Cortex of kidney (tissue), 1 donor: ENCODE data around the gene NPR2.

Experiments used
- DNase-seq: peaks from one replicate; lab custom pipeline; 2025; lab: John Stamatoyannopoulos, UW

The NPR2 gene

DNA sequence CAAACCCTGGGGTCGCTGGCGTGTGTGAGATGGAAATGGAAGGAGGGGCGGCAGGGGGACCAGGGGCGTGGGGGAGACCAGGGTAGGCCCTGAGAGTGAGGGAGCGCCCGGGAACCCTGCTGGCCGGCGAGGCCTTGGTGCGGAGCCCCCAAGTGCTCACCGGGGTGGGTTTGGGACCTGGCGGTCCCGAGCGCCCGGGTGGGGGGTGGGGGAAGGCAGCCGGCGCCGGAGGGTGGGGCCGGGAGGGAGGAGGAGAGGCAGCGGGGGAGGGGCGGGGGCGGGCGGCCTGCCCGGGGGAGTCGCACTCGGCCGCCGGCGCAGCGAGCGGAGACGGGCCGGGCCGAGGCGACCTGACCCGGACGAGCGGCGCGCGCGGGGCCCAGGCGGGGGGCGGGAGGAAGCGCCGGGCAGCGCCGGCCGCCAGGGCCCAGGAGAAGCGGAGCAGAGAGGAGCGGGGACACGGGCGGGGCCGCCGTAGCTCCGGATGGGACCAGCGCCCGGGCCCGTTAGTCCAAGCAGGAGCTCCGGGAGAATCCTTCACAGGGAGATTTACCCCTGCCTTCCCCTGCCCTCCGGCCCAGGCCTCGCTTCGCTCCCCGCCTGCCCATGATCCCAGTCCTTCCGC lies at the start of gene NPR2:
NPR2 (plus strand) TSS at position 295 of the 625 bp plus-strand sequence. CDS start 818 bp downstream, outside the sequence.
- no peak for DNase-seq

DNA sequence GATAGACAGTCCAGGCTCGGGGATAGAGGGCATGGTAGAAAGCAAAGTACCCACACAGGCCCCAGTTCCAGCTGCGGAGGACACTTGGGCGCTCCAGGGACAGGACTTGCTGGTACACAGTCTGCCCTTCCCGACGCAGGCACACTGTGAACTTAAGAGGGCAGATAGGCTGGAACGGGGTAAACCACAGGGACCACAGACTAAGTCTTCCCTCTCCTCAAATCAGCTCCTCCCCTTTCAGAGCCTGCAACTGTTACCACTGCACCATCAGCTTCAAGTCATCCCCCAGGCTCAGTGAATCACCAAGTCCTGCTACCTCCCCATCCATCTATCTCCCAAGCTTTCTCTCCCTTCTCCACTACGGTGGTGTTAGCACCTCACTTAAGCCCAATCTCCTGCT lies 49.7 kb upstream of the NPR2 start:
- no peak for DNase-seq

DNA sequence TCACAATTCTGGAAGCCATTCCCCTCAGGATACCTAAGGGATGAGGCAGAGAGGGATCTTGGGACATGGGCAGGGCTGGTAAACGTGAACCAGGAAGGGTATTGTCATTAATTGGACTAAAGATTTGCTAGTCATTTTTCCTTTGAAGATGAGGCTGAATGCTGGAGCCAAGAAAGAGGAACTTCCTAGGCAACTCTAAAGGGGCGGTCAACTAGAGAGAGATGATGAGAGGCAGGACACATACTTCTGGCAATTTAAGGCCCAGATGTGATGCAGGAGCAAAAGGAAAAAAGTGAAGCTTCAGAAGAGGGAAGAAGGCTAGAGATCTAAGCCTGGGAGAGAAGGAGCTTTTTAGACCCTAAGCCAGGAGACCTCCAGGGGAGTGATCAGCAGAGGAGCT lies 47.9 kb upstream of the NPR2 start:
- DNase-seq, result no peak

DNA sequence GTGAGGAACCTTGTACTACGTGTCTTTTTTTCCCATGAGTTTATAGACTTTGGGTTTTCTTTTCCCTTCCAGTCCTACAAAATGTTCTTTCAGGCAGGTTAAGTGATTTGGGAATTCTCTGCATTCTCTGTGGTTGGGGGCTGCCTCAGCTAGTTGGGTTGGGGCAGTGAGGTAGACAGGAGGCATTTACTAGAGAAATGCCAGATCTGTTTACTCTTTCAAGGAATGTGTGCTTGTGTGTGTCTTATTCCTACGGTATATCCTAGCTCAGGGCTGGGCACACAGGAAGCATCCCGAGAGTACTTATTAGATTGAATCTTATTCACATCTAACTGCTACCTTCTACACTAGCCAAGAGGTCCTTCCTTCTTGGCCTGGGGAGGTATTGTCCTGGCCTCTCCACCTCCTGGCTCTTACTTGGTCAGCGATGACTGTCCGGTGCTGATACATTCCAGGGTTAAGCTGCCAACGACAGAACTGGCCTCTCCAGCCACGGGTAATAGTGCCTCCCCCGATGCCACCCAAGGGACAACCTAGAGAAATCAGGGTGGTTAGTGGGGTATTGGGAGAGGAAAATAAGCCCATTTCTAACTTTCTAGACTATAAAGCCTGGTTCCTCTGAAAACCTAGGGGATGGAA lies 47.4 kb upstream of the NPR2 start:
- DNase-seq, result no peak

DNA sequence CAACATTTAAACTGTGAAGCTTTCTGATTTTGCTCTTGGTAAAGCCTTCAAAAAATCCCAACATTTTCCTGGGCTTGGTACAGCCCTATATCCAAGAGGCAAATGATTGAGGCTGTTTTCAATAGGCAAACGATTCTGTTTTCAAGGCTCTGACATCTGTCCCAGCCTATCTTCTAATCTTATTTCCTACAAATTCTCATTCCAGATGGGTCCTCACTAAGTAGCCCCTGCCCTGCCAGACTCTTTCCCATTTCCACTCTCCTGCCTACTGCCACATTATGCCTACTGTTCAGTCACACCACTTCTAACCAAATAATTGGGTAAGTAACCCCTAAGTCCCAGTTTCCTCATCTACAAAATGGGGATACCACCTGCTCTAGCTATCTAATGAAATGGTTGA lies 45.8 kb upstream of the NPR2 start:
- DNase-seq, result no peak

DNA sequence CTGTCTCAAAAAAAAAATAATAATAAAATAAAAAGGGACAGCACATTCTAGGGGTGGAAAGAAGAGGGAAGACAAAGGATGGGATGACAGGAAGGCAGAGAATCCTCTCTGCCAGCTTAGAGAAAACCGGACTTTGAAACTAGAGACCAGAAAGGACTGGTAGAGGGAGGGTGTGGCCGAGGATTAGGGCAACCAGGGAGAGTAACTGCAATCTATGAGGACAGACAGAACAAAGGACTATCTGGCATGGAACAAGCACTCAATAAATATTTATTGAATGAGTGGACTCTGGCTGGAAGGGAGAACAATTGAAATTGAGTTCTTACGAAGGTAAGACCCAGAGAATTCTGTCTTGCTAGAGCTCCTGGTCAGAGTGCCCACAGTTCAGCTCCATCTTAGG lies 44.8 kb upstream of the NPR2 start:
- DNase-seq, result no peak

DNA sequence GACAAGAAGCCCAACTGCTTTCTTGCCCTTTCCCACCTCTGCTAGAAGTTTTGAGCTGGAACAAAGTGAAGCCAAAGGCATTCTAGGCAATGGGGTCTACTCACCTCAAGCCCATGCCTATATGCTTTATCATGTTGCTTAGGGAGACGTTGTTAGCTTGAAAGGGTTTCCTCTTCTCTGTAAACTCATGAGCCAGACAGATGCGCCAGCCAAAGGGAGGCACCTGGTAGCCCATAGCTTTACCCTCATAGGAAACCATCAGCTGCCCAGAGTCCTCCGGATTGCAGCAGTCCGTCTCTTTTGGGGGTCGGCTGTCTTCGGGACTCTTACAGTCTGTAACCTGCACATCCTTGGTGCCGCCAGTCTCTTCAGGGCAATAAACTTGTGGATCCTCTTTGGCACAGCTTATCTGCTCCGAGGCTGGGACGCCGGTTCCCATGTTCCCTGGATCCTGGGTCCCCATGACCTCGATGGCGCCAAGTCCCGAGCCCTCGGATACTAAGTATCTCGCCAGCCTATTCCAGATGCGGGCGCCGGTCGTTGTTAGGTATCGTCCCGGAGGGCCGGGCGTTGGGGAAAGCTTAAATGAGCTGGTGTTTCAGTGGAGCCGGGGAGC lies 43.0 kb upstream of the NPR2 start:
- DNase-seq, result no peak

DNA sequence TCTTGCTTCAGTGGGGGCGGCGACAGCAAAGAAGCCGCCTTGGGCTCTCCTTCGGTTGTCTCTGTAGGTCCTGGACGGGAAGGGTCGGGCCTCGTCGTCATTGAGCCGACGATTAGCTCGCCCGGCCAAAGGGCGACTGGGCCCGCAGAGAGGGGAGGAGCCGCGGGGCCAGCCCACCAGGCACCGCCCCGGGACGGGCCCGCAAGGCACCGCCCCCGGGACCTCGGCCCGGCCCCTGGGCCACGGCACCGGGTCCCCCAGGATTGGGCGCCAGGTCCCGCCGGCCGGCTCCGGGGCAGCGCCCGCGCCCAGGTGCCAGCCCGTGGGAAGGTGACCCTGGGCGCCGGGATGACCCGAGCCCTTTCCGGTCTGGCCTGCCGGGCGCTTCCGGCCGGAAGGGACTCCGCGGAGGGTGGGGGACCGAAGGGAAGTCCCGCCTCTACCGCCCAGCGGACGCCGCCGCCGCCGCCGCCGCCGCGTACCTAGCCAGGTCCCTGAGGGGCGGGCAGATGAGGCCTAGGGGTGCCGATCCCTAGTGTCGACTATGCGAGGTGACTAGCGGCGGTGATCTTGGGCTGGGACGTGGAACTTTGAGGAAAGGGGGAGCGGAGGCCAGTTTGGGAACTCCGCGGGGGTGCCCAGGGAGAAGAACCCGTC lies 42.4 kb upstream of the NPR2 start, which contains the start of the genes GBA2 and RGP1:
GBA2 (minus strand) TSS at position 371 of the 657 bp plus-strand sequence. CDS start 524 bp downstream, outside the sequence.
RGP1 (plus strand) TSS at position 430 of the 657 bp plus-strand sequence. CDS start 469 bp downstream, outside the sequence.
- peak; percentile 62 for DNase-seq

DNA sequence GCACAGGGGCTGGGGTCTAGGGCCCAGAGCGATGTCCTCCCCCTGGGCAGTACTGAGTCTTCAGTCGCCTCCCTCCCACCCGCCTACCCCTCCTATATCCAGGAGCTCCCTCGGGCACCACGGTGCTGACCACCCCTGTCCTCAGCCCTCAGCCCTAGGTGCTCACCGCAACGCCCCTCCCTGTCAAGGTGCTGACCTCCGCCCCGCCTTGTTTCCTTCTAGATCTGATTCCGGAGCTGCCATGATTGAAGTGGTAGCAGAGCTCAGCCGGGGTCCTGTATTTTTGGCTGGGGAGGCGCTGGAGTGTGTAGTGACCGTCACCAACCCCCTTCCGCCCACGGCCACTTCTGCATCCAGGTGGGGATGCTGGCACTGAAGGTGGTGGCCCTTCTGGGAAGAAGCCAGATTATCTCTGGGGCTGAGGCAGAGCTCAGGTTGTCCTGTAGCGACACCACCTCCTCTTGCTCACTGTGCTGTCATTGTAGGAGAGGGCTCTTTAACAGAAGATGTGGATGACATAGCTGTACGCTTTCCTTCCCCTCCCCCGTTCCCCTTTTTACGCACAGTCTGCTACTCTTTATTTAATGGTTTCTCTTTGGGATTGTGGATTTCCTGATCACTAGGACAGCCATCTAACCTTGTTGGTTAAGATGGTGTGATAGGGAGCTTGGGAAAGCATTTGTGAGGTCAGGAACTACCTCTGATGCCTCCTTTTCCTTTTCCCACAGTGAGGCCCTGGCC lies 41.7 kb upstream of the NPR2 start:
- DNase-seq, result no peak

DNA sequence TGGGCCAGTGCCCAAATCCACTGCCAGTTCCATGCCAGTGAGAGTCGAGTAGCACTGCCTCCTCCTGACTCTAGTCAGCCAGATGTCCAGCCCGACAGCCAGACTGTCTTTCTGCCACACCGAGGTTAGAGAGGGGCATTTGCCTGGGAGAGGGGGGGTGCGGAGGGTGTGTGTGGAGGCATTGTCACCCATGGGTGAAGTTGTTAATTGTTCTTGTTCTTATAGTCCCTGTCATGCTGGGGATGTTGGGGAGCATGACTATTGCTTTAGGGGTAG lies 41.2 kb upstream of the NPR2 start:
- no peak for DNase-seq

DNA sequence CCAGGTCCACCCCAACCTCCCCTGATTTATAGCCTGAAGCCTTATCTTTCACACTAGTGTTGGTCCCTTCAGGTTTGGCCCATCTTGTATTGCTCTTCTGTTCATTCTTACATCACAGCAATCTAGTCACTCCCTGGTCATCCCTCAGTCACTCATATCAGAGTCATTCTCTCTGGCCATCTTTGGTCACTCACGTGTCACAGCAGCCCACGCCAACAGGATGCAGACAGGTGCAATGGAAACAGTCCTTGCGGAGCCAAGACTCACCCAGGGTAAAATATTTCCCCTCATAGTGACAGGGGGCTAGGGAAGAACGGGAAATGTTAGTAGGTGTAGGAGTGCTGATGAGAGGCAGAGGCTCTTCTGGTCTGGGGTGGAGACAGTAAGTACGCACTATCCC lies 37.9 kb upstream of the NPR2 start:
- no peak for DNase-seq

DNA sequence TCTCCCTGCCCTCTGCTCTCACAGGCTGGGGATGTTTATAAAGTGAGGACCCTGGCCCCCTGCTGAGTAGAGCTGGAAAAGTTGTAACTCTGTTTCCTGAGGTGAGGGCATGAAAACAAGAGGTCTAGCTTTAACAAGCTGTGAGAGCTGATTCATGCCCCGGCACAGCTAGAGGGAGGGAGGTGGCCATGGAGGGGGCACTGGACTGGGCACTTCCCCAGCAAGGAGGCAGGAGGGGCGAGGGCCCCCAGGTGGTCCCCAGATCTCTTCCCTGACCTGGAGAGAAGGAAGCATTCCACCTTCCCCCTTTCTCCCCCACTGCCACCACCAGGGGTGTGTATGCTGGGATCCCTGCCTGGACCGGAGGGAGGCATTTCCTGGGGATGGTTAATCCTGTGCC lies 37.1 kb upstream of the NPR2 start, which contains the start of gene MSMP:
MSMP (minus strand) TSS at position 13 of the 400 bp plus-strand sequence. CDS start 147 bp downstream, outside the sequence.
- no peak for DNase-seq

DNA sequence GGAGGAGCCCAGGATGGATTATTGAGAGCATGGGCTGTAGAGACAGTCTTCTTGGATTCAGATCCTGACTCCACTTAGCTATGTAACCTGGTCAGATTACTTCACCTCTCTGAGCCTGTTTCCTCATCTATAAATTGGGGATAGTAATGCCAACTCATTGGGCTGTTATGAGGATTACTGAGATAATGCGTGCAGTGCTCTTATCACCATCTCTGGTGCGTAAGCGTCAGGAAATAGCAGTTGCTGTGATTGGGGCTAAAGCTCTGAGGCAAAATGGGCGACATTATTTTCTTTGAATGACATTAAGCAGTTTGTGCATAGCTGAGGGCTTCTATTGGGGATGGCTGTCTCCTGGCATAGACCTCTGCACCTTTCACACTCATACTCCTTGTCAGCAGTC lies 36.3 kb upstream of the NPR2 start:
- no peak for DNase-seq

DNA sequence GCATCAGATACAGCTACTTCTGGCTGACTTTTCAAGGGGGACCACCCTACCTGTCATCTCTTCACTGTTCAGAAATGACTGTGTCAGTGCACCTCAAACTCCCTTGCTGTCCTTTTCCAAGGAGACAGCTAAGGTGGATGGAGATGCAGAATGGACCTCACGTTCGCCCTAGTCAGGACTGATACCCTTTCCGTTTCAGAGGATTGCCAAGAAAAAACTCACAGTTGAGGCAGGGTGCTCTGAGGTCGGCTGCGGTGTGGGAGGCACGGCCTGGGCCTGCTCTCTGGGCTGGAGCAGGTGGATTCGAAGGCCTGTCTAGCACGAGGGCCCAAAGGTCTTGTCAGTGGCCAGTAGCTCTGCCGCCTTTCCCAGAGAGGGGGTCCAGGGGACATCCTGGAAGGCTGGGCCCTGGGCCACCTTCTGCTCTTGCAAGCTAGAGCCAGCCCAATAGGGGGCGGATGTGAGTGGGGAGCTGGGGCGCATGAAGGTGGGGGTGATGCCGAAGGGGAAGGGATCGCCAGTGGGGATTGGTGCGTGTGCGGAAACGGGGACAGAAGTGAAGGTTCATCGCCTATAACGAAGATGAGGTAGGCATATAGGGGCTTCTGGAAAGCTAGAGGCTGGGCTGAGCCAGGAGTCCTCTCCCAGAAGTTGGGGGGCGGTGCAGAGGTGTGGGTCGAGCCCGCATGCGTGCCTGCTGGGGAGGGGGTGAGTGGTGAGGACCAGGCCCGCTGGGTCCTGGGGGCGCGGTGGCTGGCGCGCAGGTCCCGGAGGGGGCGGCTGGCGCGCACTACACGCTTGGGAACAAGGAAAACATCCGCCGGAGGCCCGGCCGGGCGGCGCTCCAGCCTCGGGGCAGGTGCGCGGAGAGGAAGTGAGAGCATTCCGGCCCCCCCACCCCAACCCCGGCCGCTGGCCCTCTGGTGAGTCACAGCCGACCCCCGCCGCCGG lies 34.8 kb upstream of the NPR2 start:
- no peak for DNase-seq

DNA sequence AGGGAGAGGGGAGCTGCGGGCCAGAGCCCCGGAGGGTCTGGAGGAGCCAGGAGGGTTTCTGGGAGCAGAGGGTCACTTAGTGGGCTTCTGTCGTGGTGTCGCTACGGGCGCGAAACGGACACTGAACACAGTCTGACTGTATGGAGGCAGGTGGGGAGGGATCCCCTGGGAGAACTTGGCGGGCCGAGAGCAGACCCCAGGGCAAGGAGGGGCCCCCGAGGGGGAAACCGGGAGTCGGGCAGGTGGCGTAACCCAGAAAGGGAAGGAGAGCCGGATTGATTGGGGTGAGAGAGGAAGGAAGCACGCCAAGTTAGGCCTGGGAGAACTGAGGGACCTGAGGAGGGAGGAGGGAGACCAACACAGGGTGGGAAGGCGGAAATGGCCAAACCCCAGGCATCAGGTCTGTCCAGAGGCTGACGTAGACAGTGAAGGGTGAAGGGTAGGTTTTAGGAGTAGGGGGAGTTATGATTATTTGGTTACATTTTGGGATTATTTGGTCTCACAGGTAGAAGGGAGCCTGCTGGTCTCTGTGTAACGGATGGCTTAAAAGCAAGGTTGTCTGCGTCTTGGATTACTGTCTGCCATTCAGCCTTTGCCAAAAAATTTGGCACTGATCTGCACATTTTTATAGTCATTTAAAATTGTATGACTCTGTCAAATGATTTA lies 34.0 kb upstream of the NPR2 start:
- DNase-seq, result no peak

DNA sequence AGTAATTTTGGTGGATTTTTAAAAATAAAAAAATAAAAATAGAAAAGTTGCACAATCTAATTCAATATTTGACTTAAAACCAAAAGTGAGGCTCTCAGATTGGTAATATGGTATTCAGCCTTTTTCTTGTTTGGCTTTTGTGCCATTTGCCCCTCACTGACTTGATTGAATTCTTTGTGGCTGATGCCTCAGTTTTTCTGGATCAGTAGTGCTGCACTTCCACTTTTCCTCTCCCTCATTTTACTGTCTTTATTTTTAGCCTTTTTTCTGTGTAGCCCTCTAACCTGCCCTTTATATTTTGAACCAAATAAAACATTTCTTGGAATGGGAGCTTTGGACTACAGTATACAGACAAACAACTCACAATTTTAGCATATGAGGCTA lies 33.5 kb upstream of the NPR2 start:
- no peak for DNase-seq

DNA sequence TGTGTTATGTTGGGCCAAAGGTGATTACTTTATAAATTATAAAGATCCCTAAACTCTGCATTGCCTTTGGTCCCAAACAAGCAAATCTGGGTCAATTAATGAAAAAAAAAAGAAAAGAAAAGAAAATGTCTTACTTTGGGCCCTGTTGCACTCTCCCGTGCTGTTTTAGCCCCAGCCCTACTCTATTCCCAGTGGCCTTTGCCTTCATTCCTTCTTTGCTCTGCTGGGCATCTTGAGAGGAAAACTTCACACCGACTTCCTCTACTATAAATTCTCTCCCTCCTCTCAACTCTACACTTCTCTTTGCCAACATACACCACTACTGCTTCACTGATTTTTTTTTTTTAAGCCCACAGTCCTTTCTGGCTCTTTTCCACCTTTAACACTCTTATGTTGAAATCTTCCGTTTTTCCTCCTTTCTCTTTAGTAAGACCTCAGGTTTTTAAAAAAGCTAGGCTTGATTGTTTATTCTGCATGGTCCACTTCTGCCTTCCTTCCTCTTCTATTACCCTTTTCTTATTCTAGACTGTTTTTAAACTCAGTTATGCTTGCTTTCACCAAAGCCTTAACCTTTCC lies 32.8 kb upstream of the NPR2 start:
- DNase-seq, result no peak

DNA sequence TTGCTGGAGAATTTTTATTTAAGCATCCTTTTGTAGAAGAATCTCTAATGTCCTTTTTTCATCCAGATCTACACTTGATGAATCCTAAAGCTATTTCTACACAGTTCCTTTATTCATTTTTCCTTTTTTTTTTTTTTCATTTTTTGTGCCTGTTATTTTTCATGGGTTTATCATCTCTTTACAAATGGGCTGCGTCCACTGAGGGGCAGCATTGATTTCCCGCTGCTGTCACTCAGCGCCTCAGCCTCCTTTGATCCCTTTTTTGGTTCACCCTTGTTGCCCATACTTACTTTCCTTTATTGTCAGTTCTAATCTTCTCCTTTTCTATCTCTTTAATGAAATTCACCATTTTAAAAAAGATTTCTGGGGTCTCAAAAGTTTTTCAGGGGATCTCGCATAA lies 31.6 kb upstream of the NPR2 start:
- DNase-seq, result no peak

DNA sequence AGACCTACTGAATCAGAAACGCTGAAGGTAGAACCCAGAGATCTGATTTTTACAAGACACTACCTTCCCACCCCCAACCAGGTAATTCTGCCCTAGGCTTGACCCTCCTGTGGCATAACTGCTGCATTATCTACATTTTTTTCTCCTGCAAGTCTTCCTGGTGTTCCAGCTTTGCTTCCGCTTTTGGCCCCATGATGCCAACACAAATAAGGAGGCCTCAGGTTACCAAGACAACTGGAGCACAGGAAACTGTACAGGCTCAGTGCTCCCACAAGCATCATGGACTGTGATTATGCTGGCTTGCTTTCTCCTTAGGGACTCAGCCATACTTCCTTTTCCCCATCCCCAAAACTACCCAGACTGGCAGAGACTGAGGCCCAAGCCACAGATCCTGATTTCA lies 30.7 kb upstream of the NPR2 start:
- DNase-seq, result no peak

DNA sequence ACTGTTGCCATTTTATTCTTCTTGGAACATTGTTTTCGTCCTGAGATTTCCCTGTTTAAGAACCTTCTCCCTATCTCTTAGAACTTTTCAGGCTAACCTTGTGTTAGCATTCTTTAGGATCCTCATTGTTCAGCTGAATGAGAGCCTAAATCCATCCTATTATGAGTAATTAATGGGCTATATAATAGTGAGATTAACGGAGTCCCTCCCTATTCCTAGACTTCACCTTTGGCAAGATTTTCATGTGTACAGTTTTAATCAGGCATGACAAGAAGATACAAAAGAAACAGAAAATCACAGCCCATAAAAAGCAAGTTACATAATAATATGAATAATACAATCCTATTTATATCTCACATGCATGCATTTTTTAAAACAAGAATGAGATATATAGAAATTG lies 28.2 kb upstream of the NPR2 start:
- no peak for DNase-seq
